NCI-H345 treated with DMSO at 0.1 percent for 48 hours (cell line): Measurements from ENCODE around the gene ERBB2.
"Not testable (repeated sequence)": the region's sequence is repeated elsewhere in the genome, so short reads cannot be mapped to it uniquely, and the experiment has no call there.

Source experiments
- DNase-seq: peaks from one replicate; lab custom pipeline; 2025; ENCODE audit not compliant: unreplicated experiment; lab: John Stamatoyannopoulos, UW

Gene ERBB2

GRCh38 chr17:39742856-39743436 lies 43.1 kb downstream of the ERBB2 start:
- DNase-seq: no peak

- DNase-seq: no peak
Observed at GRCh38 chr17:39744075-39744835, 44.4 kb downstream of the ERBB2 start.

- no peak for DNase-seq
Observed at GRCh38 chr17:39744836-39745215, 45.0 kb downstream of the ERBB2 start.

GRCh38 chr17:39745335-39746144 lies 45.7 kb downstream of the ERBB2 start:
- DNase-seq: no peak

- no peak for DNase-seq
Observed at GRCh38 chr17:39746145-39746461, 46.2 kb downstream of the ERBB2 start.

GRCh38 chr17:39747745-39748144 lies 47.9 kb downstream of the ERBB2 start:
- no peak for DNase-seq

- not testable (repeated sequence) for DNase-seq
Observed at GRCh38 chr17:39748444-39749034, 48.7 kb downstream of the ERBB2 start.

- no peak for DNase-seq
Observed at GRCh38 chr17:39750131-39751015, 50.5 kb downstream of the ERBB2 start.

GRCh38 chr17:39751016-39751543 lies 51.2 kb downstream of the ERBB2 start:
- no peak for DNase-seq

GRCh38 chr17:39751637-39752036 lies 51.8 kb downstream of the ERBB2 start:
- no peak for DNase-seq

- DNase-seq: no peak
Observed at GRCh38 chr17:39752241-39752881, 52.5 kb downstream of the ERBB2 start.

- no peak for DNase-seq
Observed at GRCh38 chr17:39753514-39754160, 53.8 kb downstream of the ERBB2 start.

GRCh38 chr17:39754161-39754957 lies 54.5 kb downstream of the ERBB2 start:
- peak; percentile 45 for DNase-seq

GRCh38 chr17:39754958-39755553 lies 55.2 kb downstream of the ERBB2 start:
- no peak for DNase-seq

GRCh38 chr17:39755554-39756379 lies 55.9 kb downstream of the ERBB2 start:
- DNase-seq: no peak

GRCh38 chr17:39756380-39757079 lies 56.7 kb downstream of the ERBB2 start:
- no peak for DNase-seq

- no peak for DNase-seq
Observed at GRCh38 chr17:39757176-39757662, 57.4 kb downstream of the ERBB2 start.
